NOMO-1 (cell line): ENCODE measurements around the gene ANKRD13D.
A peak's percentile ranks its signal among the peaks of the same experiment; 100 is the strongest.

Experiments
- DNase-seq, 2 experiments: peaks; one replicate each; lab custom pipeline; 2025; ENCODE audit not compliant: unreplicated experiment in 2 of 2; lab: John Stamatoyannopoulos, UW

Gene ANKRD13D

GRCh38 chr11:67285541-67286498 is 3.3 kb upstream of the ANKRD13D start:
- DNase-seq, result no peak

DNA sequence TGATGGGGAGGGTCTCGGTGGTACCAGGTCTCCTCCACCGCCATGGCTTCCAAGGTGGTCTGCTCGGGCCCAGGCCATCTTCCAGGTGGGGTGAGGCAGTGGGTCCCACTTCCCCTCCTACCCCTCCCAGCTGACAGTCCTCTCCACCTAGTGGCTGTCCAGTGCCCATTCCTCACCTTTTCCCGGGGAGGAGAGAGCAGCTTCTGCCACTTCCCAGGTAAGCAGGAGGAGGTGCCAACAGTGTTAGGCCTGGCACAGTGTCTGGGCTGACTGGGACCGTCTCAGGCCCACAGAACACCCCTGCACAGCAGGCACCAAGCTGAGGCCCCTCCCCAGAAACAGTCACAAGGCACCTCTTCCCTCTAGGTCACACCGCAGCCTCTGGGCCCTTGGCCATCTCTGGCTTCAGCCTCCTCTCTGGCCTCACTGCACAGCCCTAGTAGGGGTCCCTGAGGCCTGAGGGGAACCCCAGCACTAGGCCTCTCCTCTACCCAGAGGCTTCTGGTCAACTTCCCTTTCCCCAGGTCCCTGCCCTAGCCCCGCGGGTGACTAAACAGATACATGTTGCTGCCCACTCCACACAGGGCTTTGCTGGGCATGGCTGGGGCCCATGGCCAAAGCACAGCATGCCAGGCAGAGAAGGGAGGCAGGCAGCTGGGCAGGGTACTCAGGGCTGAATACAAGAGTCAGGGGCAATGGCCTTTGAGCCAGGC is 2.3 kb upstream of the ANKRD13D start:
- no peak for DNase-seq

- no peak for DNase-seq
Measured at GRCh38 chr11:67287355-67288197, 1.5 kb upstream of the ANKRD13D start.

DNA sequence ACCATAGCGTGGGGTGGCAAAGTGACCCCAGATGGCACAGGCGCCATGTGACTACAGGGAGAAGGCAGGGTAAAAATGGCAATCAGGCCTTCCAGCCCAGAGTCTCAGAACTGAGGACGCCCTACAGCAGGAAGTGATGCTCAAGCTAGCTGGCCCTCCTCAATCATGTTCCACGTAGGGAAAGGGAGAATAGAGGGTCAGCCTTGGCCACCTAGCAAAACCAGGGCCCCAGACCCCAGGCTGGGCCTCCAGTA is 978 bp upstream of the ANKRD13D start:
- DNase-seq, result peak in 1 of 2 experiments; percentile 96

- DNase-seq, result peak; percentile 85 to 99
Measured at GRCh38 chr11:67288452-67289225, 464 bp upstream of the ANKRD13D start.

- peak in 1 of 2 experiments; percentile 37 for DNase-seq
Measured at GRCh38 chr11:67289651-67290479, 762 bp downstream of the ANKRD13D start.

DNA sequence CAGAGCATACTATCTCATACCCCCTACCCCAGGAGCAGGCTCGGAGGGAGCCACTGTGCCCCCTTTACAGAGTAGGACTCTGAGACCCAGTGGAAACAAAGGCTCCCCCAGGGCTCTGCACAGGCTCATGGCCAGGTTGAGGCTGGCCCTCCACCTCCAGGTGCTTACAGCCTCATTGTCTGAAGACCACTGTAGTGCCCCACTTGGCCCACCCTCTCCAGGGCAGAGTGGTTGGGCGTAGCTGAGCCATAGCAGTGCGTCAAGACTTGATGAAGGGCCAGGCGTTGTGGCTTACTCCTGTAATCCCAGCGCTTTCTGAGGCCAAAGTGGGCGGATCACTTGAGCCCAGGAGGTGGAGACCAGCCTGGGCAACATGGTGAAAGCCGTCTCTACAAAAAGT is 1.7 kb downstream of the ANKRD13D start:
- no peak for DNase-seq

DNA sequence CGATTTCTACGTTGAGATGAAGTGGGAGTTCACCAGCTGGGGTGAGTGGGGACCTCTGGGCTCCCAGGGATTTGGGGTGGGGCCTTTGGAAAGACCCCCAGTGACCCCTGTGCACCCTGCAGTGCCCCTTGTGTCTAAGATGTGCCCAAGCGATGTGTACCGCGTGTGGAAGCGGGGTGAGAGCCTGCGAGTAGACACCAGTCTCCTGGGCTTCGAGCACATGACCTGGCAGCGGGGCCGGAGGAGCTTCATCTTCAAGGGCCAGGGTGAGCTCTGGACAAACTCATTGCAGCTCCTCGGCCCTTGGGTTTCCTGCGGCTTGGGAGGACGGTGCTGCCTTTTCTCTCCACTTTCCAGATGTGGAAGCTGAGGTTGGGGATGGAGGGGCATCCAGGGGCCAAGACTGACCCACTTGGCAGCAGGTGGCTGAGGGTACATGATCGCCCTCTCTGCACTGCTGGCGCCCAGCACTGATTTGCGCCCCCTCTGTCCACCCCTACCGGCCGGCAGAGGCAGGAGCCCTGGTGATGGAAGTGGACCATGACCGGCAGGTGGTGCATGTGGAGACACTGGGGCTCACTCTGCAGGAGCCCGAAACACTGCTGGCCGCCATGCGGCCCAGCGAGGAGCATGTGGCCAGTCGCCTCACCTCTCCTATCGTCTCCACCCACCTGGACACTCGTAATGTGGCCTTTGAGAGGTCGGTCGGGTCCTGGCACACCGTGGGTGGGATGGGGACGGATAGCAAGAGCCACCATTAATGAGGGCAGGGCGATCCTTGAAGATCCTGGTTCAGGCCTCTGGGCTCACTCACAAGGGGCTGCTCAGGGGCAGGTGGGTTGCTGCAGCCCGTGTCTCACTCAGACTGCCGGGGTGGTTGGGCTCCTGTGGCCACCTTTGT is 2.6 kb downstream of the ANKRD13D start:
- no peak for DNase-seq

DNA sequence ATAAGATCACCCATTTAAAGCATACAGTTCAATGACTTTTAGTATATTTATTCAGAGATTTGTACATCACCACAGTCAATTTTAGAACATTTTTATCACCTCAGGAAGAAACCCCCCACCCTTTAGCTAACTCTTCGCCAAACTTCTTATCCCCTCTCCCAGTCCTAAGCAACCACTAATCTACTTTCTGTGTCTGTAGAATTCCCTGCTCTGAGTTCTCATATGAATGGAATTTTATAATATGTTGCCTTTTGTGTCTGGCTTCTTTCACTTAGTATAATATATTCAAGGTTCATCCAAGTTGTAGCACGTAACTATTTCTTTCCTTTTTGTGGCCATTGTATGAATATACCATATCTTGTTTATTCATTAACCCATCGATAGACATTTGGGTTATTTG is 3.6 kb downstream of the ANKRD13D start:
- no peak for DNase-seq

DNA sequence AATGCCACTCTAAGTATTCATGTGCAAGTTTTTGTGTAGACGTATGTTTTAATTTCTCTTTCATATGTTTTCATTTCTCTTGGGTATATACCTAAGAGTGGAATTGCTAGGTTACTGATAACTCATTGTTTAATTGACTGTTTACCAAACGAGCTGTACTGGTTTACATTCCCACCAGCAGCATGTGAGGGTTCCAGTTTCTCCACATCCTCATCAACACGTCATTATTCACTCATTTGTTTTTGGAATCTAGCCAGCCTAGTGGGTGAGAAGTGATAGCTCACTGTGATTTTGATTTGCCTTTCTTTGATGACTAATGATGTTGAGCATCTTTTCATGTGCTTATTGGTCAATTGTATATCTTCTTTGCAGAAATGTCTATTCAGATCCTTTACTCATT is 4.0 kb downstream of the ANKRD13D start:
- no peak for DNase-seq

DNA sequence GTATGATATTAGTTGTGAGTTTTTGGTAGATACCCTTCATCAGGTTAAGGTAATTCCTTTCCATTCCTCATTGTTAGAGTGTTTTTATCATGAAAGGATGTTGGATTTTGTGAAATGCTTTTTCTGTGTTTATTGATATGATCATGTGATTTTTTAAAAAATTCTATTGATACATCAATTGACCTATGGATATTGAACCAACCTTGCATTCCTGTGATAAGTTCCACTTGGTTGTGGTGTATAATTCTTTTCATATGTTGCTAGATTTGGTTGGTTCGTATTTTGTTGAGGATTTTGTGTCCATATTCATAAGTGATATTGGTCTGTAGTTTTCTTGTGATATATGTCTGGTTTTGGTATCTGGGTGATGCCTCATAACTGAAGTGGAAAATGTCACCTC is 6.7 kb downstream of the ANKRD13D start:
- DNase-seq, result no peak

DNA sequence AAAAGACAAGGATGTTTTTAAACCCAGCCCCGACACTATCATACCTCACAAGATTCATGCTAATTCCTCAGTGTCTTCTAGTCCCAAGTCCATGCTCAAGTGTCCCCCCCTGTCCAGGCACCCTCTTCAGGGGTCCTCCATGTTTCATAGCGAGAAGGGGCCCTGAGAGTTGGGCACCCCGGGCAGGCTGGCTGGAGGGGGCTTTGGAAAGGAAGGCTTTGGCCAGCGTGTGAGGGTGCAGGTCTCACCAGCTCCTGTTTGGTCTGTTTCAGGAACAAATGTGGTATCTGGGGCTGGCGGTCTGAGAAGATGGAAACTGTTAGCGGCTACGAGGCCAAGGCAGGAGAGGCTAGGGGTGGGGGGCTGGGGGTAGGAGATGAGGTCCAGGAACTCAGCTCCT is 9.7 kb downstream of the ANKRD13D start:
- no peak for DNase-seq

- DNase-seq, result no peak
Measured at GRCh38 chr11:67299471-67300191, 10.5 kb downstream of the ANKRD13D start.

DNA sequence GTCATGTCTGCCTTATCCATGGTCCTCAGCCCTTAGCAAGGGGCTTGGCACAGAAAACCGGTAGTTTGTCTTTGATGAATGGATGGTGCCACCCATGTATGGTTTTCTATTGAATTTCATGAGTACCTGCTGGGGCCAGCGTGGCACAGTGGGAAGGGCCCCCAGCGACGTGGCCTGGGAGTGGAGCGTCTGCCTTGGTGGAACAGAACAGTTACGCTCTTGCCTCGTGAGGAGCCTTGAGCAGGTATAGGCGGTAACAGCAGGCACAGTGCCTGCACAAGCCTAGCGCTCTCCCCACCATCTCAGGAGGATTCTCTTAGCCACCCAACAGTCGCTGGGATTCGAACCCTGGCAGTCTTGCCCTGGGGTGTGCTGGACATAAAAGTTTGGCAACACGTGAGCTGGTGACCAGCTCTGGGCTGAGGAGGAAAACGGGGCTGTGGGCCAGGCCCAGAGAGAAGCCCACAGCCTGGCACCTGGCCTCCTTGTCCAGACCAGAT is 11.2 kb downstream of the ANKRD13D start:
- no peak for DNase-seq

- no peak for DNase-seq
Measured at GRCh38 chr11:67300756-67301312, 11.7 kb downstream of the ANKRD13D start.

GRCh38 chr11:67301313-67301921 is 12.3 kb downstream of the ANKRD13D start:
- no peak for DNase-seq

DNA sequence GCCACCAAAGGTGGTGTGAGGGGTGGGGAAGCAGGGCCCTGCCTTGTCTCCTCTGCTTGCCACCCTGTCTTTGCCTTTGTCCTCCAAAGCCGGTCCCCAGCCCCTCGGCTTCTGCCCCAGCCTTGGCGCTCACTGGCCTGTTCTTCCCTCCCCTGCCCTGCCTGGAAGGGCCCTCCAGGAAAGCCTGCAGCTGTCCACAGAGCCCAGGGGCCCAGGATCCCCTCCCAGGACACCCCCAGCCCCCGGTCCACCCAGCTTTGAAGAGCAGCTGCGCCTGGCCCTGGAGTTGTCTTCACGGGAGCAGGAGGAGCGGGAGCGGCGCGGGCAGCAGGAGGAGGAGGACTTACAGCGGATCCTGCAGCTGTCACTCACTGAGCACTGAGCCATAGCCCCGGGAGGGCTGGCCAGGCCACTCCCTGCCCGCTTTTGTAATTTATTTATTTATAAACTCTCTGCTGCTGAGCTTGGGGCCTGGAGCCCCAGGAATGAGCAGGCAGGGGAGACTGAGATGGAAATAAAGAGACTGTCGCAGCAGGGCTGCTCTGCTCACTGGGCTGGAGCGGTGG is 12.9 kb downstream of the ANKRD13D start:
- peak; percentile 21 to 37 for DNase-seq
